HG02798 (cell line): ENCODE results near the gene TIE1.

ENCODE experiments used
- ATAC-seq: cut with Tn5 transposase; IDR thresholded peaks from one replicate; pipeline ENCODE4 v1.9.1; 2021; ENCODE audit warnings: mild to moderate bottlenecking; ENCODE audit not compliant: unreplicated experiment, poor library complexity

Gene TIE1

GRCh38 chr1:43309405-43310025 is 8.7 kb downstream of the TIE1 start:
- ATAC-seq, result no peak

GRCh38 chr1:43311521-43311920 is 10.7 kb downstream of the TIE1 start:
- no peak for ATAC-seq

- no peak for ATAC-seq
Observed at GRCh38 chr1:43312212-43312623, 11.4 kb downstream of the TIE1 start.

GRCh38 chr1:43312663-43313515 is 12.1 kb downstream of the TIE1 start:
- ATAC-seq, result no peak

GRCh38 chr1:43313771-43314170 is 13.0 kb downstream of the TIE1 start:
- ATAC-seq, result no peak

- ATAC-seq, result no peak
Observed at GRCh38 chr1:43314233-43314632, 13.5 kb downstream of the TIE1 start.

GRCh38 chr1:43315481-43315880 is 14.7 kb downstream of the TIE1 start:
- no peak for ATAC-seq

- ATAC-seq, result no peak
Observed at GRCh38 chr1:43315963-43316737, 15.4 kb downstream of the TIE1 start.

GRCh38 chr1:43316738-43317520 is 16.1 kb downstream of the TIE1 start:
- no peak for ATAC-seq

- ATAC-seq, result no peak
Observed at GRCh38 chr1:43317817-43318471, 17.2 kb downstream of the TIE1 start.

GRCh38 chr1:43318831-43319230 is 18.0 kb downstream of the TIE1 start:
- no peak for ATAC-seq

- no peak for ATAC-seq
Observed at GRCh38 chr1:43319288-43319687, 18.5 kb downstream of the TIE1 start.

- ATAC-seq, result no peak
Observed at GRCh38 chr1:43319766-43320165, 19.0 kb downstream of the TIE1 start.

- no peak for ATAC-seq
Observed at GRCh38 chr1:43321331-43321891, 20.6 kb downstream of the TIE1 start.

- ATAC-seq, result no peak
Observed at GRCh38 chr1:43322506-43322905, 21.7 kb downstream of the TIE1 start.

GRCh38 chr1:43324810-43325209 is 24.0 kb downstream of the TIE1 start:
- ATAC-seq, result no peak

- ATAC-seq, result no peak
Observed at GRCh38 chr1:43325381-43325780, 24.6 kb downstream of the TIE1 start.

- ATAC-seq, result no peak
Observed at GRCh38 chr1:43327549-43328292, 26.9 kb downstream of the TIE1 start.
